Mucosa of descending colon (tissue), 3 donors: Measurements from ENCODE around the gene CIDEB. TPM values are rescaled to one million over a fixed set of nuclear protein-coding genes. Genes with fewer than 3 reads are reported as not detected.

Experiments used
- ATAC-seq: fragments of 200-7000 bp; cut with Tn5 transposase; one replicate; pipeline ENCODE4 v1.9.1; 2020; ENCODE audit warnings: mild to moderate bottlenecking, moderate library complexity
- DNase-seq, 3 donors: peaks; one replicate each; pipeline ENCODE4 v3.0.0-alpha.2; 2020
- H3K36me3 ChIP-seq: fragments of 200-600 bp; one replicate; pipeline ENCODE4 v1.8.0; 2021; ENCODE audit warnings: low read depth, mild to moderate bottlenecking
- H3K4me1 ChIP-seq: fragments of 200-600 bp; one replicate; pipeline ENCODE4 v1.8.0; 2021; ENCODE audit warnings: low read depth, mild to moderate bottlenecking
- H3K4me3 ChIP-seq: fragments of 200-600 bp; one replicate; pipeline ENCODE4 v1.8.0; 2021; ENCODE audit warnings: mild to moderate bottlenecking
- H3K9me3 ChIP-seq: fragments of 200-600 bp; one replicate; pipeline ENCODE4 v1.8.0; 2021; ENCODE audit warnings: mild to moderate bottlenecking
- intact Hi-C, 2 donors: fragments of 100-400 bp; cut with DNase I in 1 of 2; cut with micrococcal nuclease in 1 of 2; formaldehyde crosslinking; loops; one replicate each; pipeline versions ENCODE4 v1.11.0 to v1.11.1; 2022; cut with DNase I, micrococcal nuclease
- total RNA-seq, 3 donors: library from RNA; stranded (reverse); fragmentation: NEBNext Ultra II Directional in 2 of 3; extraction: Animal tissue kit (Norgen Biotek cat#: 25700) in 2 of 3; gene quantifications; one replicate each; pipeline versions ENCODE4 v1.2.1 to v1.2.4, GENCODE V29; 2021 to 2023
- TF ChIP-seq, protein P1 (sequence below): fragments of 200-600 bp; IDR thresholded peaks from one replicate; pipeline ENCODE4 v1.8.0; 2022; ENCODE audit warnings: antibody characterized with exemption, mild to moderate bottlenecking
- donor health status: DM: no; HTN: no; CAD: no; lungs with moderate emphysema.
- donor health status: DM: no; HTN: no; CAD: no.
- donor health status: DM: no; HTN: yes; CAD: no.

Gene CIDEB
- total RNA-seq, 3 donors from 2014 or later, result 8.5 to 15.8 (median 12.1) TPM

GRCh38 chr14:24337144-24337823 lies 29.5 kb upstream of the CIDEB start:
- ATAC-seq (no peak), DNase-seq (no peak)
- TF ChIP-seq, protein P1, sequence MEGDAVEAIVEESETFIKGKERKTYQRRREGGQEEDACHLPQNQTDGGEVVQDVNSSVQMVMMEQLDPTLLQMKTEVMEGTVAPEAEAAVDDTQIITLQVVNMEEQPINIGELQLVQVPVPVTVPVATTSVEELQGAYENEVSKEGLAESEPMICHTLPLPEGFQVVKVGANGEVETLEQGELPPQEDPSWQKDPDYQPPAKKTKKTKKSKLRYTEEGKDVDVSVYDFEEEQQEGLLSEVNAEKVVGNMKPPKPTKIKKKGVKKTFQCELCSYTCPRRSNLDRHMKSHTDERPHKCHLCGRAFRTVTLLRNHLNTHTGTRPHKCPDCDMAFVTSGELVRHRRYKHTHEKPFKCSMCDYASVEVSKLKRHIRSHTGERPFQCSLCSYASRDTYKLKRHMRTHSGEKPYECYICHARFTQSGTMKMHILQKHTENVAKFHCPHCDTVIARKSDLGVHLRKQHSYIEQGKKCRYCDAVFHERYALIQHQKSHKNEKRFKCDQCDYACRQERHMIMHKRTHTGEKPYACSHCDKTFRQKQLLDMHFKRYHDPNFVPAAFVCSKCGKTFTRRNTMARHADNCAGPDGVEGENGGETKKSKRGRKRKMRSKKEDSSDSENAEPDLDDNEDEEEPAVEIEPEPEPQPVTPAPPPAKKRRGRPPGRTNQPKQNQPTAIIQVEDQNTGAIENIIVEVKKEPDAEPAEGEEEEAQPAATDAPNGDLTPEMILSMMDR, result no peak
- Histone ChIP-seq H3K4me3 (no peak overlapping the region), H3K36me3 (no peaks in the 10 kb centered on the region), H3K4me1 (peaks cover 42% of the 10 kb centered on the region), H3K9me3 (no peaks in the 10 kb centered on the region)
- intact Hi-C loops, result no loop called here

DNA sequence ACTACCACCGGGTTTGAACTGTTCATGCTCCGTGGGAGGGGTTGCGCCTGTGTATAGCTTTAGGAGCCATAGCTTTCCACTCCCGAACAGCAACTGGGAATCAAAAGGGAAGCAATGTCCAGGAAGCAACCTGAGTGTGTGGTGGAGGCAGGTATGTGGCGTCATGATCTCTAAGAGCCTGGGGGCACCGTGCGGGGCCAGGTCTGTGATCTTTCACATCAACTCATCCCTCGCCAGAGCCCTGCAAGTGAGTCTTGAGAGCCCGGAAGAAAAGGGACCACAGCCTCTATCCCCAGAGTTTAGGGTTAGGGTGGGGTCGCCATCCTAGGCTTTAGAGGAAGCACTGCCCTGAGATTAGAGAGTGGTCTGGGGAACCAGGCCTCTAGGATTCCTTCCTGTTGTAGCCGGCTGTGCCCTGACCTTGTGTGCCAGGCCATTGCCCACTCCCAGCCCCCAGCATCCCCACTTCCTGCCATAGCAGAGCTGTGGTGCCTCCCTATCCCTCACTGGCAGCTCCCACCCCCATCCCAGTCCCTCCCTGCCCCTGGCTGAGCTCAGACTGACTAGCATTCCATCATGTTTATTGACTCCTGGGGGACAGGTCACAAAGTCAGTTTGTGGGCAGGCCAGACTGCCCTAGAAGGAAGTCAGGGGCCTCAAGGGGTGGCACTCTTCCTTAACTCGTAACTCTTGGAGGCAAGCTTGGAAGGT lies 27.8 kb upstream of the CIDEB start:
- Histone ChIP-seq H3K36me3 (no peaks in the 10 kb centered on the region), H3K4me1 (peaks cover 48% of the 10 kb centered on the region), H3K4me3 (no peak overlapping the region), H3K9me3 (no peaks in the 10 kb centered on the region)
- peak in 1 of 3 donors; percentile 50 for DNase-seq
- ATAC-seq, result no peak
- TF ChIP-seq, protein P1, result no peak
- intact Hi-C loops, result no loop called here

DNA sequence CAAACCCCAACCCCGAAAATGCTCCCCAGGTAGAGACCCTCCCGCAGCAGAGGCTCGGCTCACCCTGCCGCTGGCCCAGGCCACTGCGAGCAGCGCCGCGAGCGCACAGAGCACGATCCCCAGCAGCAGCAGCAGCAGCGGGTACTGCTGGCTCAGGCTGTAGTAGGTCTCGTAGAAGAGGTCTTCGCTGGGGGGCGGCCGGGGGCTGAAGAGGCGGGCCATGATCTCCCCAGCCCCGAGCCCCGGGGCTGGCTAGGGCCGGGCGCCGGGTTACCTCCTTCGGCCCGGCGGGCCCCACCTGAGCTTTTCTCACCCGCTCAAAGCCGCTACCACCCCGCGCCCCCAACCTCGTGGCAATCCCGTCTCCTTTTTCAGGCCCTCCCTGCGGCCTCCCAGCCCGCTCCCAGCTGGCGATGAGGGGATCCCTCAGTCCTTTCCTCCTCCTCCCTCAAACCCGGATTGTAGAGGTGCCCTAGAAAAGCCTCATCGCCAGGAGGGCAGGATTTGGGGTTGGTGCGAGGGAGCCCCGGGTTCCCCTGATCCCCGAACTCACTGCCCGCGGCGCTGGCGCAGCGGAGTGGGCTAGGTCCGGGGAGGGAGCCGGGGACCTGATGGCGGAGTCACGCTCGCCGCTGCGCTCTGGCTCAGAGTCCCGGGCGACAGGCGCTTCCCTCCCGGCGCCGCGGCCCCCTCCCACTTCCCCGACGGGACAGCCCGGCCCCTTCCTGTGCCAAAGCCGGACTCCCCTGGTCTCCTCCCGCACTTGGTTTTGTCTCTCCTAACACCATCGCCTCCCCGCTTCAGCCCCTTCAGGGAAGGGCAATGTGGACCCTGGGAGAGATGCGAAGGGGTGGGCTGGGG lies 26.9 kb upstream of the CIDEB start, which contains the start of gene ADCY4:
Gene ADCY4, minus strand, starts transcription at position 641 of the 861 bp plus-strand sequence. Its CDS starts 419 bp downstream, at position 222.
- Histone ChIP-seq H3K4me3 (no peak within 1 kb of the TSS), H3K9me3 (no peaks in the 10 kb centered on the region), H3K4me1 (peaks cover 48% of the 10 kb centered on the region), H3K36me3 (no peaks in the 10 kb centered on the region)
- DNase-seq (peak in 2 of 3 donors; percentile 59 to 64), ATAC-seq (peak; percentile 18)
- intact Hi-C loops, result loop anchor here (5.0 kb wide), 3 partner anchors 33 to 103 kb away; partner anchors contain the start of gene NFATC4 (in 1 of the 2)
- TF ChIP-seq, protein P1, result no peak

- no peaks in the 10 kb centered on the region for H3K9me3 ChIP-seq
- intact Hi-C loops, result loop anchor here (5.0 kb wide), 3 partner anchors 35 to 105 kb away; partner anchors contain the start of gene NFATC4 (in 1 of the 2)
- DNase-seq, result peak; percentile 76 to 87 (median 80)
Observed at GRCh38 chr14:24332268-24332993, 24.7 kb upstream of the CIDEB start.

More at GRCh38 chr14:24332268-24332993, 24.7 kb upstream of the CIDEB start:
- no peaks in the 10 kb centered on the region for H3K36me3 ChIP-seq
- H3K4me3 ChIP-seq, result no peak overlapping the region
- peaks cover 36% of the 10 kb centered on the region for H3K4me1 ChIP-seq
- ATAC-seq, result peak; percentile 75
- TF ChIP-seq, protein P1, result peak; percentile 60
